HG02981 (cell line): Measurements from ENCODE around the gene C16orf89.
"Not testable (repeated sequence)": the region's sequence is repeated elsewhere in the genome, so short reads cannot be mapped to it uniquely, and the experiment has no call there.

ENCODE experiments used
- ATAC-seq: cut with Tn5 transposase; IDR thresholded peaks from one replicate; pipeline ENCODE4 v1.9.1; 2021; ENCODE audit warnings: mild to moderate bottlenecking, moderate library complexity; ENCODE audit not compliant: unreplicated experiment

The C16orf89 gene, protein sequence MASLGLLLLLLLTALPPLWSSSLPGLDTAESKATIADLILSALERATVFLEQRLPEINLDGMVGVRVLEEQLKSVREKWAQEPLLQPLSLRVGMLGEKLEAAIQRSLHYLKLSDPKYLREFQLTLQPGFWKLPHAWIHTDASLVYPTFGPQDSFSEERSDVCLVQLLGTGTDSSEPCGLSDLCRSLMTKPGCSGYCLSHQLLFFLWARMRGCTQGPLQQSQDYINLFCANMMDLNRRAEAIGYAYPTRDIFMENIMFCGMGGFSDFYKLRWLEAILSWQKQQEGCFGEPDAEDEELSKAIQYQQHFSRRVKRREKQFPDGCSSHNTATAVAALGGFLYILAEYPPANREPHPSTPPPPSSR

GRCh38 chr16:5065813-5066212 lies at the start of gene C16orf89:
Gene C16orf89 (minus strand): TSS chr16:5065956. CDS start chr16:5065908, 48 bp downstream.
- no peak for ATAC-seq

DNA sequence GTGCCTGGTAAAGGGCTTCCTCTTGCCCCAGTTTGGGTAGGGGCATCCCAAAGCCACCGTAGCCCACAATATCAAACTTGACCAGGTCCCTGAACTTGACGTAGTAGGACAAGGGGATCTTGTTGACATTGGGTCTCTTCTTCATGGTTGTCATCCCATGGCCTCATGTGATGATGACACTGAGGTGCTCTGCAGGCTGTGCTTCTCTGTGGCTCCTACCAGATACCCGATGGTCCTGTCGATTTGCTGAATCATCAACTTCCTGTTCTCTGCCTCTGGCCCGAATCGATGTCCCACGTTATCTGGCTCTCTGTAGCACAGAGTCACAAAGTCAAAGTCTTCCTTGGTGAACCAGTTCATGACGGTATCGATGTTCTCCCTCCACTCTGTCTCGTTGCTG lies 45.2 kb upstream of the C16orf89 start:
- not testable (repeated sequence) for ATAC-seq

GRCh38 chr16:5108505-5109158 lies 42.9 kb upstream of the C16orf89 start:
- ATAC-seq, result no peak

GRCh38 chr16:5105039-5105438 lies 39.3 kb upstream of the C16orf89 start:
- not testable (repeated sequence) for ATAC-seq

DNA sequence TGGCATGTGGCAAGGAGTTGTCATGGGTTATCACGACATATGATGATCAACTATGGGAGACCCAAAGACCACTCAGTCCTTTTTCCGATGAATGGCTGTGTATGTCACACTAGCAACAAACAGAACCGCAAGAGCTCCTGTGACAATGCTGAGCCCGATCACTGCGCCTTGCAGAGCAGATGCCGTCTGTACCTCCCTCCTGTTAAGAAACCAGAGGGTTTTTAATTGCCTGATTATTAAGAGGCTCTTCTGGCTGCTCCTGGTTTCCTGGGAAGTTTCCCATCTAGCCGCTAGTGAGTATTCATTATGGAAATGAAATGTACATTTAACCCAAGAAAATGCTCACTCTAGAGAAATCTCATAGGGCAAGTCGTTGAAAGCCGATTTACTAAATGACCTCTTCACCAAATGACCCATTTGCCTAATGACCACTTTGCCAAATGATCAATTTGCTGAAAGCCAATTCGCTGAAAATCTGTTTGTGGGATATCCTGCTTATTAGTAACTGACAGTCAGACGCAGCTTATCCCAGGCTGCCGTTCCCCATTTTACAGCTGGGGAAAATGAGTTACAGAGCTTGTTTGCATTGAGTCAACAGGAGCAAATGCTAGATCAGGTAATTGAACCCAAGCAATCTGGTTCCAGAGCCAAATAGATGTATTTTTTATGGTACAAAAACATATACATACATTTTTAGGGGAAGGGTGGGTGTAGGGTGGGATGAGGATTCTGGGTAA lies 37.7 kb upstream of the C16orf89 start:
- ATAC-seq, result not testable (repeated sequence)

- not testable (repeated sequence) for ATAC-seq
These were observed 33.4 kb upstream of the C16orf89 start for GRCh38 chr16:5099174-5099573.

- ATAC-seq, result peak; percentile 80
These were observed 32.7 kb upstream of the C16orf89 start for GRCh38 chr16:5098221-5099159.

DNA sequence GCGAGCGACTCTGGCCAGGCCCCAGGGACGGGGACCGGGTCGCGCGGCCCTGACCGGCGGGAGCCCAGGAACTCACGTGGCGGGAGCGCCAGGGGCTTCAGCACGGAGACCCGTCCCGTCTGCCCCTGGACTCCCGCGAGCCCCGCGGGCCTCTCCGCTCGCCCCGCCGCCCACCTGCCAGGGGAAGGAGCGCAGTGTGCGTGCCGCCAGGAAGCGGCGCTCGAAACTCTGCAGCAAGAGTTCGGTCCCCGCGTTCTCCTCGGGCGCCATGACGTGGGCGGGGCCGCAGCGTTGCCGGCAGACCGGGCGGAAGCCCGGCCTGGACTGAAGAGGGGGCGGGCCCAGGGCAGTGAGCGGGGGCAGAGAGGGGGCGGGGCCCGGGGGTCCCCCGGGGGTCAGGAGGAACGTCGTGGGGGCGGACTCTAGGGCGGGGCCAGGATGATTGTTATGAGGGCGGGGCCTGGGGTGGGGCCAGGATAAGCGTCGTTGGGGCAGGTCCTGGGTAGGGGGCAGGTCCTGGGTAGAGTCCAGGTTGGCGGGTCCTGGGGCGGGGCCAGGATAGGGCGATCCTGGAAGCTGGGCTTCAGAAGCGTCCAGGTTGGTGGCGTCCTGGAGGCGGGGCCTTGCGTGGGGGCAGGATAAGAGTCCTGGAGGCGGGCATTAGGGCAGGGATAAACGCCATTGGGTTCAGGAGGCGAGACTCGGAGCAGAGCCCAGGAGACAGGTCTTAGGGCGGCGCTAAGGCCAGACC lies 31.9 kb upstream of the C16orf89 start, which contains the start of gene EEF2KMT:
TSS of gene EEF2KMT (minus strand) at position 326 of the 751 bp plus-strand sequence. CDS start at position 270, 56 bp downstream.
- ATAC-seq, result peak; percentile 91

- ATAC-seq, result not testable (repeated sequence)
These were observed 31.3 kb upstream of the C16orf89 start for GRCh38 chr16:5097061-5097469.

- ATAC-seq, result not testable (repeated sequence)
These were observed 30.8 kb upstream of the C16orf89 start for GRCh38 chr16:5096437-5097060.

GRCh38 chr16:5095145-5095830 lies 29.5 kb upstream of the C16orf89 start:
- ATAC-seq, result not testable (repeated sequence)

GRCh38 chr16:5093746-5094145 lies 28.0 kb upstream of the C16orf89 start:
- not testable (repeated sequence) for ATAC-seq

DNA sequence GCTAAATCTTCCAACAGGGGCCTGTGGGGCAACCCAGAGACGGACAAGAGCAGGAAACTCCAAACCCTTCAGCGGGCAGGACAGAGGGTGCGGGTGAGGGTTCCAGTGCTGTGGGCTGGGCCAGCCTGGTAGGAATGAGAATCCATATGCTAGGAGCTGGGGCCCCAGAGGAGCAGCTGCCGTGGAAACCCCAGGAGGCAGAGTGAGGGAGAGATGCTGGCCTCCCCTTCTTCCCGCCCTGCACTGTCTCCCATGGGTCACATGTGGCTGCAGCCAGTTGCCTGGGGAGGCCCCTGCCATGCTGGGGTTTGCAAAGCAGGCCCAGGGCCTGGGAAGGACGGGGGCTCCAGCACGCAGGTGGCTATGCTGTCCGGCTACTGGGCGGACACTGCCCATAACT lies 27.3 kb upstream of the C16orf89 start:
- not testable (repeated sequence) for ATAC-seq

DNA sequence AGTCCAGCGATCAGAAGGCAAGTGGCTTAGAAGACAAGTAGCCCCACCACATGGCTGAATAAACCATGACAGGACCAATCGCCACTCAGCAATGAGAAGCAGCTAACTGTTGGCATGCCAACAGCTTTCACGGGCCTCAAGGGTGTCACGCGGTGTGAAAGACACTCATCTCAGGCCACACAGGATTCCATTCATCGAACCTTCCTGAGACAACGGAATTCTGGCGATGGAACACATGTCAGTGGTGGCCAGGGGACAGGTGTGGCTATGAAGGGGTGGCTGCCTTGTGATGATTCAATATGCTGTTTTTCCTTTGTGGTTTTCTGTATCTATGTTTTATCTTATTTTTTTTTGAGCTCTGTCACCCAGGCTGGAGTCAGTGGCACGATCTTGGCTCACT lies 24.8 kb upstream of the C16orf89 start:
- ATAC-seq, result not testable (repeated sequence)

DNA sequence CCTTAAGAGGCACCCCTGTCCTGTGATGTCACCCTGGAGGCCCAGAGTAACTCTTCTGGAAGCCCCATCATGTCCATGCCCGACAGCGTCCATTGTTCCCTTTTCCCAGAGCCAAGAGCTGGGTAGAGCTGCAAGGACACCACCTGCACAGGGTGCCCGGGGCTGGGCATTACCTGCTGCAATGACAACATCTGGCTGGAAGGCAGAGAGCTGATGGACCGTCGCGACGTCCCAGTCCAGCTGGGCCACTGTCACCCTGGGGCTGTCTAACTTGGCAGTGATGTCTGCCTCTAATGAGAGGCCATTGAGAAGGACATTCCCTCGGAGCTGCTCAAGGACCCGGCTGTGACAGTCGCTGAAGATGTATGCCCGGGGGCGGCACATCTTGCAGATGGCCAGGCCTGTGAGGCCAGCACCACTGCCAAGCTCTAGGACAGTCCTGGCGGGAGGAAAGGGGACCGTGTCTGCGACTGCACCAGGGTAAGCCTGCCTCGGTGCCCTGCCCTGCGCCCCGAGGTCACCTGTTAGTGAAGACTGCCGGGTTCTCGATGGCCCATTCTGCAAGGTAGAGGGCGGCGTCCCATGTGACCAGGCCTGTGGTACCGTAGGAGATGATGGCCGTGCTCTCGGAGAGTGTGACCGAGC lies 24.3 kb upstream of the C16orf89 start:
- ATAC-seq, result not testable (repeated sequence)

- ATAC-seq, result not testable (repeated sequence)
These were observed 23.2 kb upstream of the C16orf89 start for GRCh38 chr16:5088936-5089335.

DNA sequence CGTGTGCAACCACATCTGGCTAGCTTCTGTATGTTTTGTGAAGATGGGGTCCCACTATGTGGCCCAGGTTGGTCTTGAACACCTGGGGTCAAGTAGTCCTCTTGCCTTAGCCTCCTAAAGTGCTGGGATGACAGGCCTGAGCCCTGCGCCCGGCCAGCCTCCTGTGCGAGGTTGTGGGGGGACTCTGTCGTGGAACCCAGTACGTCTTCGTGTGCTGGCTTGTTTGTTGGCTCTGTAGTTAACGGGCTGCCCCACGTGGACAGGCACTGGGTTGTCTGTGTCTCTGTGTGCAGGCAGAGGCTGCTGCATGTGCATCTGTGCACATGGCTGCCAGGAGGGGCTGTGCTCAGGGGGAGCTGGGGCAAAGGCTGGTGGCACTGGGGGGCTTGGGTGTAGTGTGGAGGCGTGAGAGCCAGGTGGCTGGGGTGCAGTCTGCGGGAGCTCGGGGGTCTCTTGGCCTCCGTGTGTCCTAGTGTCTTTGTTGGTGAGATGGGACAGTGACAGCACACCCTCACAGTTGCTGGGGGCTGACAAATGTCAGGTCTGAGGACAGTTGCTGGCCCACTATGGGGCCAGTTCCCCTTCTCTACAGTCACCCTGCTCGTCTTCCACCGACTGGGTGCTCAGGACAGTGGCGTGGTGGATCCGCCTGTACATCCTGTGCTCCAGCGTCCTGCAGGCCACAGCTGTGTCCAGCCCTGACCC lies 22.5 kb upstream of the C16orf89 start:
- not testable (repeated sequence) for ATAC-seq
